Fibroblast of pulmonary artery (primary cell): ENCODE measurements around the gene NDRG4.

ENCODE experiments used
- DNase-seq: peaks from one replicate; pipeline ENCODE4 v3.0.0-alpha.2; 2010; ENCODE audit warnings: low read depth
- H3K4me3 ChIP-seq: replicated peaks from 2 replicates; pipeline ENCODE4 v1.5.1; 2011; ENCODE audit warnings: low read depth, mild to moderate bottlenecking, control low read depth, low read length, moderate library complexity
- TF ChIP-seq, protein P1 (sequence below): IDR thresholded peaks from 2 replicates; pipeline ENCODE4 v1.5.1; 2011; ENCODE audit warnings: mild to moderate bottlenecking, control low read depth, low read length, inconsistent platforms; ENCODE audit errors: missing control alignments

Gene NDRG4

GRCh38 chr16:58464916-58465731, 34.8 kb upstream of the NDRG4 start:
- TF ChIP-seq, protein P1, sequence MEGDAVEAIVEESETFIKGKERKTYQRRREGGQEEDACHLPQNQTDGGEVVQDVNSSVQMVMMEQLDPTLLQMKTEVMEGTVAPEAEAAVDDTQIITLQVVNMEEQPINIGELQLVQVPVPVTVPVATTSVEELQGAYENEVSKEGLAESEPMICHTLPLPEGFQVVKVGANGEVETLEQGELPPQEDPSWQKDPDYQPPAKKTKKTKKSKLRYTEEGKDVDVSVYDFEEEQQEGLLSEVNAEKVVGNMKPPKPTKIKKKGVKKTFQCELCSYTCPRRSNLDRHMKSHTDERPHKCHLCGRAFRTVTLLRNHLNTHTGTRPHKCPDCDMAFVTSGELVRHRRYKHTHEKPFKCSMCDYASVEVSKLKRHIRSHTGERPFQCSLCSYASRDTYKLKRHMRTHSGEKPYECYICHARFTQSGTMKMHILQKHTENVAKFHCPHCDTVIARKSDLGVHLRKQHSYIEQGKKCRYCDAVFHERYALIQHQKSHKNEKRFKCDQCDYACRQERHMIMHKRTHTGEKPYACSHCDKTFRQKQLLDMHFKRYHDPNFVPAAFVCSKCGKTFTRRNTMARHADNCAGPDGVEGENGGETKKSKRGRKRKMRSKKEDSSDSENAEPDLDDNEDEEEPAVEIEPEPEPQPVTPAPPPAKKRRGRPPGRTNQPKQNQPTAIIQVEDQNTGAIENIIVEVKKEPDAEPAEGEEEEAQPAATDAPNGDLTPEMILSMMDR, result peak; percentile 13
- H3K4me3 ChIP-seq, result peak overlapping the region; percentile 28

DNA sequence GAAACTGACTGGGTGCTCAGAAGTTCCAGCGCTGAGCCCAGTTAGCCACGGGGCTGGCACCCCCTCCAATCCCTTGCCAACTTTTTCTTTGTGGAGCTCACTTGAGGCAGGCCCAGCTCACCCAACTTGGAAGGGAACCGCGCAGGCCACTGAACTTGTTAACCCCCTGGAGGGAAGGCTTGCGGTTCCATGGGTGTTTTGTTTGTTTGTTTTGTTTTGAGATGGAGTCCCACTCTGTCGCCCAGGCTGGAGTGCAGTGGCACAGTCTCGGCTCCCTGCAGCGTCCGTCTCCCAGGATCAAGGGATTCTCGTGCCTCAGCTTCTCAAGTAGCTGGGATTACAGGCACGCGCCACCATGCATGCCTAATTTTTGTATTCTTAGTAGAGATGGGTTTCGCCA, 34.1 kb upstream of the NDRG4 start:
- no peak for DNase-seq
- TF ChIP-seq, protein P1, result no peak

More at GRCh38 chr16:58464916-58465731, 34.8 kb upstream of the NDRG4 start:
- DNase-seq, result peak; percentile 9

GRCh38 chr16:58466396-58466795, 33.5 kb upstream of the NDRG4 start:
- TF ChIP-seq, protein P1, result no peak
- DNase-seq, result no peak
- H3K4me3 ChIP-seq, result no peak overlapping the region

More for the DNA sequence above, 34.1 kb upstream of the NDRG4 start:
- H3K4me3 ChIP-seq, result no peak overlapping the region

DNA sequence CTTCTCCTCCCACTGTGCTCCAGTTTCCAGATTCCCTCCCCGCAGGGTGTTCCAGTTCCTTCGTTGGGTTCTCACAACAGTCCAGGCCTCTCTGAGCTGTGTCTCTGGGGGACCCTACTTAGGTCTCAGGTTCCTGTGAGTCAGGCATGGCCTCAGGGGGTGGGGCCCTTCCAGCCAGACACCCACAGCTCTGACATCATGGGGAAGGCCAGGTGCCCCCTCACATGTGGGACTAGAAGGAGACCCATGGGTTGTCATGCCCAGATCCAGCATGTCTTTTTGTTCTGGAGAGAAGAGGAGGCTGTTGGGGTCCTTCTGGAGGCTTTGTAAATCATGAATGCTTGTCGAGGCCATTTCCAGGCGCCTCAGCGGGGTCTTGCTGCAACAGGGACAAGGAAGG, 32.0 kb upstream of the NDRG4 start:
- no peak overlapping the region for H3K4me3 ChIP-seq
- no peak for DNase-seq
- TF ChIP-seq, protein P1, result no peak

DNA sequence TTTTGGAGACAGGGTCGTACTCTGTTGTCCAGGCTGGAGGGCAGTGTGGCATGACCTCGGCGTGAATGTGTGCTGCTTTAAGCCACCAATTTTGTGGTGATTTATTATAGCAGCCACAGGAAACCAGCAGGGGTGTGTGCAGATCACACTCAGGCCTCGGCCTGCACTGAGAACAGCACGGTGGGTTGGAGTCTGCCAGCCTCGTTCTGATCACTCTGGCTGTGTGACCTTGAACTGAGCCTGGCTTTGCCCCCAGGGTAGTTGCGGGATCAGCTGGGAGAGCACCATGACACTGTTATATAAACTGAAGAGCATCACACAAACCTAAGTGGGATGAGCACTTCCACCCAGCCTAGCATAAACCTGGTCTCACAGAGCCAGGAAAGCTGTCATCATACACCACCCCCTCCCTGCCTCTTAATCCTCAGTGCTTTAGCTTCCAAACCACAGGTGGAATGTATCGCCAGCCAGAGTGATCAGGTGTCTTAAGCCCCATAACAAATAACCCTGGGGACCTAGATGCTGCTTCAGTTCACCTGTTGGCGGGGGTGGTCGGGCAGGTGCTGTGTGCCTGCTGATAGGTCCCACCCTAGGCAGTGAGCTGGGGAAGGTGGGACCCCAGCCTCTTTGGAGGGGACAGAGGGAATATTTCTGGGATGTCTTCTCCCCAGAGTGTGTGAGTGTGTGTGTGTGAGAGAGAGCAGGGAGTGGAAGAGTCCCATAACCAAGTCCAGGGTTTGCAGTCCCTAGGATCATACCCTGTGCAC, 28.6 kb upstream of the NDRG4 start:
- no peak for DNase-seq
- TF ChIP-seq, protein P1, result no peak
- H3K4me3 ChIP-seq, result no peak overlapping the region

DNA sequence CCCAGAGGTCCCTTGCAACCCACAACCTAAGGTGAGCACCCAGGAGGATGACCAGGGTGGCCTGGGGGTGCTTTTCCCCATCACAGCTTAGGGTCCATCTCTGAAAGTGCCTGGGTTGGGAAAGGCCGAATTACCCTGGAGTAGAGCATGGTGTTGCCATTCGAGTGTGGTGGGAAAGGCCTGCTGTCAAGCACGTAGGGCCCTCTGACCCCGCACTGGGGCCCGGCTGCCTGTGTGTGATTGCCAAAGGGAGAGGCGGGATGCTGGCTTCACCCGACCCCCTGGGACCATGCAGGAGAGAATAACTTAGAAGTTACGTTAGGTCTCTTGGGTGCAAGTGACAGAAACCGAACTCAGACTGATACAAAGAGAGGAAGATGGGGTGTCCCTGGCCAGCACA, 27.7 kb upstream of the NDRG4 start:
- no peak overlapping the region for H3K4me3 ChIP-seq
- TF ChIP-seq, protein P1, result no peak
- DNase-seq, result no peak
